Measurements from ENCODE around the gene ARL3.

GRCh38 chr10:102674566-102674965 is 39.6 kb downstream of the ARL3 start:
- TF ChIP-seq, protein P1, sequence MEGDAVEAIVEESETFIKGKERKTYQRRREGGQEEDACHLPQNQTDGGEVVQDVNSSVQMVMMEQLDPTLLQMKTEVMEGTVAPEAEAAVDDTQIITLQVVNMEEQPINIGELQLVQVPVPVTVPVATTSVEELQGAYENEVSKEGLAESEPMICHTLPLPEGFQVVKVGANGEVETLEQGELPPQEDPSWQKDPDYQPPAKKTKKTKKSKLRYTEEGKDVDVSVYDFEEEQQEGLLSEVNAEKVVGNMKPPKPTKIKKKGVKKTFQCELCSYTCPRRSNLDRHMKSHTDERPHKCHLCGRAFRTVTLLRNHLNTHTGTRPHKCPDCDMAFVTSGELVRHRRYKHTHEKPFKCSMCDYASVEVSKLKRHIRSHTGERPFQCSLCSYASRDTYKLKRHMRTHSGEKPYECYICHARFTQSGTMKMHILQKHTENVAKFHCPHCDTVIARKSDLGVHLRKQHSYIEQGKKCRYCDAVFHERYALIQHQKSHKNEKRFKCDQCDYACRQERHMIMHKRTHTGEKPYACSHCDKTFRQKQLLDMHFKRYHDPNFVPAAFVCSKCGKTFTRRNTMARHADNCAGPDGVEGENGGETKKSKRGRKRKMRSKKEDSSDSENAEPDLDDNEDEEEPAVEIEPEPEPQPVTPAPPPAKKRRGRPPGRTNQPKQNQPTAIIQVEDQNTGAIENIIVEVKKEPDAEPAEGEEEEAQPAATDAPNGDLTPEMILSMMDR (IDR thresholded peaks at IDR 0.05) = no peak
- TF ChIP-seq POLR2A (IDR thresholded peaks at IDR 0.05) (no peak), POLR2AphosphoS5 (IDR thresholded peaks at IDR 0.05) (no peak)

Data from gastroesophageal sphincter (tissue), 3 donors.